GM12873 (cell line): ENCODE measurements around the gene COLQ.

Source experiments
- TF ChIP-seq, protein P1 (sequence below): IDR thresholded peaks from 2 replicates; pipeline ENCODE4 v1.5.1; 2012; ENCODE audit warnings: low read depth, mild to moderate bottlenecking, moderate library complexity, low read length, control low read depth; ENCODE audit not compliant: insufficient read depth; ENCODE audit errors: missing control alignments

Gene COLQ

GRCh38 chr3:15420871-15421270 is 100.6 kb downstream of the COLQ start:
- TF ChIP-seq, protein P1, sequence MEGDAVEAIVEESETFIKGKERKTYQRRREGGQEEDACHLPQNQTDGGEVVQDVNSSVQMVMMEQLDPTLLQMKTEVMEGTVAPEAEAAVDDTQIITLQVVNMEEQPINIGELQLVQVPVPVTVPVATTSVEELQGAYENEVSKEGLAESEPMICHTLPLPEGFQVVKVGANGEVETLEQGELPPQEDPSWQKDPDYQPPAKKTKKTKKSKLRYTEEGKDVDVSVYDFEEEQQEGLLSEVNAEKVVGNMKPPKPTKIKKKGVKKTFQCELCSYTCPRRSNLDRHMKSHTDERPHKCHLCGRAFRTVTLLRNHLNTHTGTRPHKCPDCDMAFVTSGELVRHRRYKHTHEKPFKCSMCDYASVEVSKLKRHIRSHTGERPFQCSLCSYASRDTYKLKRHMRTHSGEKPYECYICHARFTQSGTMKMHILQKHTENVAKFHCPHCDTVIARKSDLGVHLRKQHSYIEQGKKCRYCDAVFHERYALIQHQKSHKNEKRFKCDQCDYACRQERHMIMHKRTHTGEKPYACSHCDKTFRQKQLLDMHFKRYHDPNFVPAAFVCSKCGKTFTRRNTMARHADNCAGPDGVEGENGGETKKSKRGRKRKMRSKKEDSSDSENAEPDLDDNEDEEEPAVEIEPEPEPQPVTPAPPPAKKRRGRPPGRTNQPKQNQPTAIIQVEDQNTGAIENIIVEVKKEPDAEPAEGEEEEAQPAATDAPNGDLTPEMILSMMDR, result no peak

GRCh38 chr3:15409774-15410173 is 111.7 kb downstream of the COLQ start:
- TF ChIP-seq, protein P1, result no peak

- TF ChIP-seq, protein P1, result no peak
Observed at GRCh38 chr3:15409239-15409638, 112.3 kb downstream of the COLQ start.

GRCh38 chr3:15405448-15406050 is 116.0 kb downstream of the COLQ start:
- TF ChIP-seq, protein P1, result peak; percentile 55

DNA sequence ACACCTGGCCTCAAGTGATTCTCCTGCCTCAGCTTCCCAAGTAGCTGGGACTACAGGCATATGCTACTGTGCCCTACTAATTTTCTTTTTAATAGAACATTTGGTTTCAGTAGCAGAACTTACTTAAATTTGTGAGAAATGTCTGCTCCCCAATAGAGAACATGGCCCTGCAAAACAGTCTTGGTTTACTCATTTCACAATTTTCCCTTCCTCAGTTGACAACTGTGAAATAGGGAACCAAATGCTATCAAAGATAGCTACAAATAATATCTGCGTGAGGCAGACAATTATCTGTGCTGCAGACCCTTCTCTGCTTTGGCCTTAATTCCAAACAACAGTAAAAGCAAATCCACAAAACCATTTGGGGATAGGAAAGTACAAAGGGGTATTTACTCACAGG is 116.7 kb downstream of the COLQ start:
- TF ChIP-seq, protein P1, result no peak

DNA sequence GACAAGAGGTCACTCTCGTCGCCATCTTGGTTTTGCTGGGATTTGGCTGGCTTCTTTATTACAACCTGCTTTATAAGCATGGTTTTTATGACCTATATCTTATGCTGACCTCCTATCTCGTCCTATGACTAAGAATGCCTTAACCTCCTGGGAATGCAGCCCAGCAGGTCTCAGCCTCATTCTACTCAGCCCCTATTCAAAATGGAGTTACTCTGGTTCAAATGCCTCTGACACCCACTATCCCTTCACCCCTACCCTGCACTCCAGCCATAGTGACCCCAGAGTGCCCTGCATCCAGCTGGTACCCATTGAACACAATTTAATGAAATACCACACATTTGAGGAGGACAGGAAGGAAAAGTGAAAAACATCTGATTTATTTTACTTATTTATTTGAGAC is 117.5 kb downstream of the COLQ start:
- TF ChIP-seq, protein P1, result no peak

GRCh38 chr3:15403495-15403894 is 118.0 kb downstream of the COLQ start:
- TF ChIP-seq, protein P1, result no peak

DNA sequence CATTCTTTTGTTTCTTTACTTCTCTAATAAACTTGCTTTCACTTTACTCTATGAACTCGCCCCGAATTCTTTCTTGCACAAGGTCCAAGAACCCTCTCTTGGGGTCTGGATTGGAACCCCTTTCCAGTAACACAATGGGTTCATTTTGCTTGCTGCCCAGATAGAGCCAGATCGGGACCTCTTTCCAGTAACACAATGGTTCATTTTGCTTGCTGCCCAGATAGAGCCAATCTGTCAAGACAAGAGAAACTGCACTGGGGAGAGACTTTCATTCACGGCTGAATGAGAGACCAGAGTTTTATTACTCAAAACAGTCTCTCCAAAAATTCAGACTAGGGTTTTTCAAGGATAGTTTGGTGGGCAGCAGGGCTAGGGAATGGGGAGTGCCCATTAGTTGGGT is 119.6 kb downstream of the COLQ start:
- TF ChIP-seq, protein P1, result no peak
